ENCODE results near the gene KIF6.

KIF6 gene

GRCh38 chr6:39380837-39381549 lies 344.2 kb downstream of the KIF6 start:
- no peak for DNase-seq (ENCODE audit: low read depth)

- DNase-seq (ENCODE audit: low read depth): no peak
Observed at GRCh38 chr6:39378960-39379425, 346.2 kb downstream of the KIF6 start.

- DNase-seq (ENCODE audit: low read depth): no peak
Observed at GRCh38 chr6:39378175-39378959, 346.8 kb downstream of the KIF6 start.

GRCh38 chr6:39377539-39377950 lies 347.7 kb downstream of the KIF6 start:
- no peak for DNase-seq (ENCODE audit: low read depth)

- DNase-seq (ENCODE audit: low read depth): no peak
Observed at GRCh38 chr6:39375405-39375804, 349.8 kb downstream of the KIF6 start.

- DNase-seq (ENCODE audit: low read depth): no peak
Observed at GRCh38 chr6:39370390-39370789, 354.8 kb downstream of the KIF6 start.

- DNase-seq (ENCODE audit: low read depth): no peak
Observed at GRCh38 chr6:39369987-39370386, 355.2 kb downstream of the KIF6 start.

- DNase-seq (ENCODE audit: low read depth): no peak
Observed at GRCh38 chr6:39367700-39368099, 357.5 kb downstream of the KIF6 start.

- no peak for DNase-seq (ENCODE audit: low read depth)
Observed at GRCh38 chr6:39366931-39367618, 358.1 kb downstream of the KIF6 start.

GRCh38 chr6:39365281-39366074 lies 359.7 kb downstream of the KIF6 start:
- DNase-seq (ENCODE audit: low read depth): no peak

GRCh38 chr6:39363280-39363679 lies 361.9 kb downstream of the KIF6 start:
- no peak for DNase-seq (ENCODE audit: low read depth)

- no peak for DNase-seq (ENCODE audit: low read depth)
Observed at GRCh38 chr6:39362487-39362865, 362.7 kb downstream of the KIF6 start.

GRCh38 chr6:39361657-39362486 lies 363.3 kb downstream of the KIF6 start:
- DNase-seq (ENCODE audit: low read depth): no peak

GRCh38 chr6:39360378-39360777 lies 364.8 kb downstream of the KIF6 start:
- DNase-seq (ENCODE audit: low read depth): no peak

- no peak for DNase-seq (ENCODE audit: low read depth)
Observed at GRCh38 chr6:39357998-39358686, 367.1 kb downstream of the KIF6 start.

GRCh38 chr6:39353698-39354315 lies 371.4 kb downstream of the KIF6 start:
- DNase-seq (ENCODE audit: low read depth): no peak

- no peak for DNase-seq (ENCODE audit: low read depth)
Observed at GRCh38 chr6:39350723-39351505, 374.3 kb downstream of the KIF6 start.

- DNase-seq (ENCODE audit: low read depth): no peak
Observed at GRCh38 chr6:39348740-39349139, 376.5 kb downstream of the KIF6 start.

- peak; percentile 38 for DNase-seq (ENCODE audit: low read depth)
Observed at GRCh38 chr6:39347906-39348585, 377.2 kb downstream of the KIF6 start.

Data from stimulated activated CD8-positive, alpha-beta memory T cell treated with anti-CD3 and anti-CD28 coated beads, Interleukin-7, amount 100 ng/mL, for 24 hours (primary cell).